ENCODE measurements around the gene RAB39B. TPM values are rescaled to one million over a fixed set of nuclear protein-coding genes. Genes with fewer than 3 reads are reported as not detected.

The RAB39B gene
- total RNA-seq, 1 experiment from 2014 or later: 8.0 TPM

DNA sequence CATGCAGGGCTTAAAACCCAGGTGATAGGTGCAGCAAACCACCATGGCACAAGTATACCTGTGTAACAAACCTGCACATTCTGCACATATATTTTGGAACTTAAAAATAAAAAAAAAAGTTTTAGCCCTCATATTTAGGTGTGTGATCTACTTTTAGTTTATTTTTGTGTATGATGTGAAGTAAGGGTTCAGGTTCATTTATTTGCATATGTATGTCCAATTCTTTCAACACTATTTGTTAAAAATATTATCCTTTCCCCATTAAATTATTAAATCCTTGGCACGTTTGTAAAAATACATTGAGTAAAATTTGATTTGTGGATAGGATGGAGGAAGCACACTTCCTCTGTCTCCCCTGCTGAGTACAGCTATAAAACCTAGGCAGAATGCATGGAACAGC lies 12.9 kb downstream of the RAB39B start:
- H3K9me3 Mint-ChIP-seq: no peaks in the 10 kb centered on the region
- ChIA-PET CTCF (no interaction called here), POLR2A (no interaction called here)
- TF ChIP-seq TEAD4 (CRISPR knock-in tag; IDR thresholded peaks at IDR 0.05) (no peak), ZBTB21 (CRISPR knock-in tag; IDR thresholded peaks at IDR 0.05; ENCODE audit: borderline replicate concordance) (no peak), NFATC4 (CRISPR knock-in tag; IDR thresholded peaks at IDR 0.05) (no peak), CDX4 (CRISPR knock-in tag; IDR thresholded peaks at IDR 0.05; ENCODE audit: borderline replicate concordance) (no peak), PRRX2 (CRISPR knock-in tag; IDR thresholded peaks at IDR 0.05) (no peak), TP53 (CRISPR knock-in tag; IDR thresholded peaks at IDR 0.05) (no peak), SMAD3 (CRISPR knock-in tag; IDR thresholded peaks at IDR 0.05; ENCODE audit: borderline replicate concordance) (no peak), ZNF121 (CRISPR knock-in tag; IDR thresholded peaks at IDR 0.05) (no peak), RELA (CRISPR knock-in tag; IDR thresholded peaks at IDR 0.05; ENCODE audit: borderline replicate concordance) (no peak), CBFB (CRISPR knock-in tag; IDR thresholded peaks at IDR 0.05; ENCODE audit: low read depth) (no peak), ATF6 (CRISPR knock-in tag; IDR thresholded peaks at IDR 0.05) (no peak), TCF7 (CRISPR knock-in tag; IDR thresholded peaks at IDR 0.05; ENCODE audit: low read depth) (no peak), ERG (CRISPR knock-in tag; IDR thresholded peaks at IDR 0.05) (no peak), GTF2I (CRISPR knock-in tag; conservative IDR thresholded peaks at IDR 0.05) (no peak)
- TF ChIP-seq, protein P1, sequence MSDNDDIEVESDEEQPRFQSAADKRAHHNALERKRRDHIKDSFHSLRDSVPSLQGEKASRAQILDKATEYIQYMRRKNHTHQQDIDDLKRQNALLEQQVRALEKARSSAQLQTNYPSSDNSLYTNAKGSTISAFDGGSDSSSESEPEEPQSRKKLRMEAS (CRISPR knock-in tag; IDR thresholded peaks at IDR 0.05): no peak
- DNase-seq (ENCODE audit: low spot score) (no peak), ATAC-seq (no peak)
- peaks cover 8% of the 10 kb centered on the region for H3K4me1 Mint-ChIP-seq
- H3K27ac Mint-ChIP-seq: no peak overlapping the region
- H3K4me3 Mint-ChIP-seq: no peak overlapping the region
- H3K27me3 Mint-ChIP-seq (ENCODE audit: low read depth): no peaks in the 10 kb centered on the region
- H3K36me3 Mint-ChIP-seq: no peaks in the 10 kb centered on the region

DNA sequence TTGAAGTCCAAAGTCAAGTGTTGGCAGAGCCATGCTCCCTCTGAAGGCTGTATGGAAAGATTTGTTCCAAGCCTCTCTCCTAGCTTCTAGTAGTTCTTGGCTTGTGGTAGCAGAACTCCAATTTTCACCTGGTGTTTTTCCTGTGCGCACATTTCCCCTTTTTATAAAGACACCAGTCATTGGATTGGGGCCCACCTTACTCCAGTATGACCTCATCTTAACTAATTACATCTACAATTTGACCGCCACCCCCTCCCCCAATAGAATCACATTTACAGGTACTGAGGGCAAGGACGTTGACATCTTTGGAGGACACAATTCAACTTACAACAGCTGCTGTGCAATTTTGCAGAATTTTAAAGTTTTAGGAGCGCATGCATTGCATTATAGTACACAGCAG lies 16.8 kb downstream of the RAB39B start:
- TF ChIP-seq CDX4 (CRISPR knock-in tag; IDR thresholded peaks at IDR 0.05; ENCODE audit: borderline replicate concordance): no peak
- TF ChIP-seq, protein P2, sequence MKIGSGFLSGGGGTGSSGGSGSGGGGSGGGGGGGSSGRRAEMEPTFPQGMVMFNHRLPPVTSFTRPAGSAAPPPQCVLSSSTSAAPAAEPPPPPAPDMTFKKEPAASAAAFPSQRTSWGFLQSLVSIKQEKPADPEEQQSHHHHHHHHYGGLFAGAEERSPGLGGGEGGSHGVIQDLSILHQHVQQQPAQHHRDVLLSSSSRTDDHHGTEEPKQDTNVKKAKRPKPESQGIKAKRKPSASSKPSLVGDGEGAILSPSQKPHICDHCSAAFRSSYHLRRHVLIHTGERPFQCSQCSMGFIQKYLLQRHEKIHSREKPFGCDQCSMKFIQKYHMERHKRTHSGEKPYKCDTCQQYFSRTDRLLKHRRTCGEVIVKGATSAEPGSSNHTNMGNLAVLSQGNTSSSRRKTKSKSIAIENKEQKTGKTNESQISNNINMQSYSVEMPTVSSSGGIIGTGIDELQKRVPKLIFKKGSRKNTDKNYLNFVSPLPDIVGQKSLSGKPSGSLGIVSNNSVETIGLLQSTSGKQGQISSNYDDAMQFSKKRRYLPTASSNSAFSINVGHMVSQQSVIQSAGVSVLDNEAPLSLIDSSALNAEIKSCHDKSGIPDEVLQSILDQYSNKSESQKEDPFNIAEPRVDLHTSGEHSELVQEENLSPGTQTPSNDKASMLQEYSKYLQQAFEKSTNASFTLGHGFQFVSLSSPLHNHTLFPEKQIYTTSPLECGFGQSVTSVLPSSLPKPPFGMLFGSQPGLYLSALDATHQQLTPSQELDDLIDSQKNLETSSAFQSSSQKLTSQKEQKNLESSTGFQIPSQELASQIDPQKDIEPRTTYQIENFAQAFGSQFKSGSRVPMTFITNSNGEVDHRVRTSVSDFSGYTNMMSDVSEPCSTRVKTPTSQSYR (CRISPR knock-in tag; IDR thresholded peaks at IDR 0.05): no peak
- no peaks in the 10 kb centered on the region for H3K36me3 Mint-ChIP-seq
- ChIA-PET POLR2A (no interaction called here), CTCF (no interaction called here)
- peaks cover 8% of the 10 kb centered on the region for H3K4me1 Mint-ChIP-seq
- ATAC-seq: no peak
- no peak overlapping the region for H3K4me3 Mint-ChIP-seq
- DNase-seq (ENCODE audit: low spot score): no peak
- H3K27me3 Mint-ChIP-seq (ENCODE audit: low read depth): no peaks in the 10 kb centered on the region
- H3K27ac Mint-ChIP-seq: no peak overlapping the region
- no peaks in the 10 kb centered on the region for H3K9me3 Mint-ChIP-seq

DNA sequence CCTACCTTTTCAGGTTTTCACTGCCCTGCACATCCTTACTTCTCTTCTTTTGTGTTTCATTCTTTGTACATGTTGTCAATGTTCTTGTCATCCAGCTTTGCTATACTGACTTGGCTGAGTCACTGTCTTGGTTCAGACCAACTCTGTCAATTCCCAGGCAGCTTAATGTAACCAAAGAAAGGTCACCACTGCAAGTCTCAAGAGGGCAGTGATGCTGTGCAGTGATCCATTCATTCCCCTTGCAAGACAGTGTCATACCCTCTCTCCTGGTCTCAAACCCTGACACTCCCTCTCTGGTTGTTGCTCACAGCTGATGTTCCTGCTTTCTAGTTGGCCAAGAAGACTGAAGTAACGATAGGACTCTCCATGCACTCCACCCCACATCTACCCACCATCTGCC lies 17.5 kb downstream of the RAB39B start:
- no peak for ATAC-seq
- H3K4me1 Mint-ChIP-seq: peaks cover 4% of the 10 kb centered on the region
- DNase-seq (ENCODE audit: low spot score): no peak
- H3K27me3 Mint-ChIP-seq (ENCODE audit: low read depth): no peaks in the 10 kb centered on the region
- no peak overlapping the region for H3K4me3 Mint-ChIP-seq
- CTCF ChIA-PET: no interaction called here
- POLR2A ChIA-PET: no interaction called here
- H3K27ac Mint-ChIP-seq: no peak overlapping the region
- no peaks in the 10 kb centered on the region for H3K9me3 Mint-ChIP-seq
- no peaks in the 10 kb centered on the region for H3K36me3 Mint-ChIP-seq
- TF ChIP-seq, protein P3, sequence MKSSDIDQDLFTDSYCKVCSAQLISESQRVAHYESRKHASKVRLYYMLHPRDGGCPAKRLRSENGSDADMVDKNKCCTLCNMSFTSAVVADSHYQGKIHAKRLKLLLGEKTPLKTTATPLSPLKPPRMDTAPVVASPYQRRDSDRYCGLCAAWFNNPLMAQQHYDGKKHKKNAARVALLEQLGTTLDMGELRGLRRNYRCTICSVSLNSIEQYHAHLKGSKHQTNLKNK (CRISPR knock-in tag; IDR thresholded peaks at IDR 0.05): no peak
- TF ChIP-seq ESRRA (CRISPR knock-in tag; IDR thresholded peaks at IDR 0.05; ENCODE audit: borderline replicate concordance): no peak
- no peak for TF ChIP-seq MYBL2 (CRISPR knock-in tag; IDR thresholded peaks at IDR 0.05)
- TF ChIP-seq CBFB (CRISPR knock-in tag; IDR thresholded peaks at IDR 0.05; ENCODE audit: low read depth): no peak
- TF ChIP-seq, protein P4, sequence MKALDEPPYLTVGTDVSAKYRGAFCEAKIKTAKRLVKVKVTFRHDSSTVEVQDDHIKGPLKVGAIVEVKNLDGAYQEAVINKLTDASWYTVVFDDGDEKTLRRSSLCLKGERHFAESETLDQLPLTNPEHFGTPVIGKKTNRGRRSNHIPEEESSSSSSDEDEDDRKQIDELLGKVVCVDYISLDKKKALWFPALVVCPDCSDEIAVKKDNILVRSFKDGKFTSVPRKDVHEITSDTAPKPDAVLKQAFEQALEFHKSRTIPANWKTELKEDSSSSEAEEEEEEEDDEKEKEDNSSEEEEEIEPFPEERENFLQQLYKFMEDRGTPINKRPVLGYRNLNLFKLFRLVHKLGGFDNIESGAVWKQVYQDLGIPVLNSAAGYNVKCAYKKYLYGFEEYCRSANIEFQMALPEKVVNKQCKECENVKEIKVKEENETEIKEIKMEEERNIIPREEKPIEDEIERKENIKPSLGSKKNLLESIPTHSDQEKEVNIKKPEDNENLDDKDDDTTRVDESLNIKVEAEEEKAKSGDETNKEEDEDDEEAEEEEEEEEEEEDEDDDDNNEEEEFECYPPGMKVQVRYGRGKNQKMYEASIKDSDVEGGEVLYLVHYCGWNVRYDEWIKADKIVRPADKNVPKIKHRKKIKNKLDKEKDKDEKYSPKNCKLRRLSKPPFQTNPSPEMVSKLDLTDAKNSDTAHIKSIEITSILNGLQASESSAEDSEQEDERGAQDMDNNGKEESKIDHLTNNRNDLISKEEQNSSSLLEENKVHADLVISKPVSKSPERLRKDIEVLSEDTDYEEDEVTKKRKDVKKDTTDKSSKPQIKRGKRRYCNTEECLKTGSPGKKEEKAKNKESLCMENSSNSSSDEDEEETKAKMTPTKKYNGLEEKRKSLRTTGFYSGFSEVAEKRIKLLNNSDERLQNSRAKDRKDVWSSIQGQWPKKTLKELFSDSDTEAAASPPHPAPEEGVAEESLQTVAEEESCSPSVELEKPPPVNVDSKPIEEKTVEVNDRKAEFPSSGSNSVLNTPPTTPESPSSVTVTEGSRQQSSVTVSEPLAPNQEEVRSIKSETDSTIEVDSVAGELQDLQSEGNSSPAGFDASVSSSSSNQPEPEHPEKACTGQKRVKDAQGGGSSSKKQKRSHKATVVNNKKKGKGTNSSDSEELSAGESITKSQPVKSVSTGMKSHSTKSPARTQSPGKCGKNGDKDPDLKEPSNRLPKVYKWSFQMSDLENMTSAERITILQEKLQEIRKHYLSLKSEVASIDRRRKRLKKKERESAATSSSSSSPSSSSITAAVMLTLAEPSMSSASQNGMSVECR (CRISPR knock-in tag; IDR thresholded peaks at IDR 0.05; ENCODE audit: borderline replicate concordance): no peak
- no peak for TF ChIP-seq ZBTB21 (CRISPR knock-in tag; IDR thresholded peaks at IDR 0.05; ENCODE audit: borderline replicate concordance)

Measured in WTC11 (cell line).